Left renal pelvis (tissue), 4 donors: Measurements from ENCODE around the gene TSGA10. TPM values are rescaled to one million over a fixed set of nuclear protein-coding genes. Genes with fewer than 3 reads are reported as not detected.
"Not testable (repeated sequence)": the region's sequence is repeated elsewhere in the genome, so short reads cannot be mapped to it uniquely, and the experiment has no call there.

Source experiments
- DNase-seq, 4 donors: peaks; one replicate each; pipeline ENCODE4 v3.0.0-alpha.2; 2013; ENCODE audit warnings: low read depth in 4 of 4, low spot score in 3 of 4
- polyA plus RNA-seq, 4 donors: library from polyadenylated mRNA; unstranded; fragments of 120-200 nt; gene quantifications; one replicate each; pipeline ENCODE4 v1.2.1, GENCODE V29; 2013; ENCODE audit not compliant: insufficient read length in 4 of 4

TSGA10 gene, protein sequence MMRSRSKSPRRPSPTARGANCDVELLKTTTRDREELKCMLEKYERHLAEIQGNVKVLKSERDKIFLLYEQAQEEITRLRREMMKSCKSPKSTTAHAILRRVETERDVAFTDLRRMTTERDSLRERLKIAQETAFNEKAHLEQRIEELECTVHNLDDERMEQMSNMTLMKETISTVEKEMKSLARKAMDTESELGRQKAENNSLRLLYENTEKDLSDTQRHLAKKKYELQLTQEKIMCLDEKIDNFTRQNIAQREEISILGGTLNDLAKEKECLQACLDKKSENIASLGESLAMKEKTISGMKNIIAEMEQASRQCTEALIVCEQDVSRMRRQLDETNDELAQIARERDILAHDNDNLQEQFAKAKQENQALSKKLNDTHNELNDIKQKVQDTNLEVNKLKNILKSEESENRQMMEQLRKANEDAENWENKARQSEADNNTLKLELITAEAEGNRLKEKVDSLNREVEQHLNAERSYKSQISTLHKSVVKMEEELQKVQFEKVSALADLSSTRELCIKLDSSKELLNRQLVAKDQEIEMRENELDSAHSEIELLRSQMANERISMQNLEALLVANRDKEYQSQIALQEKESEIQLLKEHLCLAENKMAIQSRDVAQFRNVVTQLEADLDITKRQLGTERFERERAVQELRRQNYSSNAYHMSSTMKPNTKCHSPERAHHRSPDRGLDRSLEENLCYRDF
- 10 to 100 TPM in 3 of 4 donors, 1 to 10 TPM in 1; 4.6 to 19.9 (median 12.6) TPM for polyA plus RNA-seq

DNA sequence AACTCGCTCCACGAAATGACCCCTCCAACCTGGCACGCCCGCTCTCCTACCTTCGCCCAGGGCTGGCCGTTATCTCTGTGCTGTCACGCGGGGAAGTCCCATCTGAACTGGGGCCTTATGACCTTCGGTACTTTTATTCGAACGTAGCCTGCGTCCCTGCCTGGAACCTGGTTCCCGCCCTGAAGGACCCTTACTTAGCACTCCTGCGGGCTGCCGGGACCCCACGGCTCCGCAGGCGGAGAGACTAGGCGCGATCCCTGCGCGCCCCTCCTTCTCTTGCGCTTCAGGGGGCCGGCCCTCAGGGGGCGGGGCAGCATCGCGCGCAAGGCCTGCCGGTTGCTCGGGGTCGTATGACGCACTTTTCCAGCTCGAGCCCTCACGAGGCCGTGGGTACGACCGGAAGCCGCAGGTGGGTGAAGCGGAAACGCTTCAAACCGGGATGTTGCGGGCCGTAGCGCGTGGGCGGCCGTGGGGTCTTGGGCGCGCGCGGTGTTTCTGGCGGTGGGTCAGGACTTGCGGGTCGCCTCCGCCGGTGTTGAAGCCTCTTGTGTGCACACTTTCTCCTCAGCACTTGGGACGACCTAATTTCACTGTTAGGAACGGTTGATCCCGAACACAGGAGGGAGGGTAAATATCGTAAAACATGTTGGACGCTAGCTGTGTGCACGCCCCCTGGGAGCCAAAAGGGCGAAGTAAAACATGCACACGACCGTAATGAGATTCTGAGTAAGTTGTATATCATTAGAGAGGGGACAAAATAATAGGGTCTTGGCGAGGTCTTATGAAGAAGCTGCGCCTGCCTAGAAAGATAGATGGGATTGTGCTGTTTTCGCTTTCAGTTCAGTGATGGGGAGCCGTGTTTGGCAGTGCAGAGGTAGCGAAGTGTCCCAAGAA lies at the start of gene TSGA10, which contains the start of gene LIPT1:
TSS of gene TSGA10 (minus strand) at position 300 of the 894 bp plus-strand sequence. CDS start 45,503 bp downstream, outside the sequence.
TSS of gene LIPT1 (plus strand) at position 325 of the 894 bp plus-strand sequence. CDS start 6,991 bp downstream, outside the sequence.
- DNase-seq = peak; percentile 81 to 87 (median 86)

DNA sequence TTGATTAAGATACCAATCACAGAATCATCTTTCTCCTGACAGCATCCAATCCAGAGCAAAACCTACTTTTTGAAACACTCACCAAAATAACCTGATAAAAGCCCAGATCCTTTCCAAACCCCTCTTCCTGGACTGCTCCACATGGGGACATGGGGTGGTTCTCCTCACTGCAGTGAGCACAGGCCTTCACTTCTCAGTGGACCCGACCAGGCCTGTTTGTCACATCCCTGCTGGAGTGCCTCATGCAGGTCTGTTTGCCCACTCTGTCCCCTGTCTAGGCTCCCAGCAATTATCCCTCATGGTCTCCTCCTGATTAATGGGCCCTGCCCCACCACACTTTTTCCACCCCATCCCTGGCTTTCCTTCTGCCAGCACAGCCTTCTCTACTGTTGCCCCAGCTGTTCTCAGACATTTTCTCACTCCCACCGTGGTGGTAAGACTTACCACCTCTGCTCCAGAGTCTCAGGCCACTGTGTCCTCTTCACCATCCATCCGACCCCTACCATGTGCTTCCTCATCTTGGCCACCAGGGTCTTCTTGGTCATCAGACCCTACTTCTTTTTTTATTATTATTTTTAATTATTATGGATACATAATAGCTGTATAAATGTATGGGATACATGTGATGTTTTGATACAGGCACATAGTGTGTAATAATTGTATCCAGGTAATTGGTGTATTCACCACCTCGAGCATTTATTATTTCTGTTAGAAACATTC lies 47.4 kb upstream of the TSGA10 start:
- no peak for DNase-seq

DNA sequence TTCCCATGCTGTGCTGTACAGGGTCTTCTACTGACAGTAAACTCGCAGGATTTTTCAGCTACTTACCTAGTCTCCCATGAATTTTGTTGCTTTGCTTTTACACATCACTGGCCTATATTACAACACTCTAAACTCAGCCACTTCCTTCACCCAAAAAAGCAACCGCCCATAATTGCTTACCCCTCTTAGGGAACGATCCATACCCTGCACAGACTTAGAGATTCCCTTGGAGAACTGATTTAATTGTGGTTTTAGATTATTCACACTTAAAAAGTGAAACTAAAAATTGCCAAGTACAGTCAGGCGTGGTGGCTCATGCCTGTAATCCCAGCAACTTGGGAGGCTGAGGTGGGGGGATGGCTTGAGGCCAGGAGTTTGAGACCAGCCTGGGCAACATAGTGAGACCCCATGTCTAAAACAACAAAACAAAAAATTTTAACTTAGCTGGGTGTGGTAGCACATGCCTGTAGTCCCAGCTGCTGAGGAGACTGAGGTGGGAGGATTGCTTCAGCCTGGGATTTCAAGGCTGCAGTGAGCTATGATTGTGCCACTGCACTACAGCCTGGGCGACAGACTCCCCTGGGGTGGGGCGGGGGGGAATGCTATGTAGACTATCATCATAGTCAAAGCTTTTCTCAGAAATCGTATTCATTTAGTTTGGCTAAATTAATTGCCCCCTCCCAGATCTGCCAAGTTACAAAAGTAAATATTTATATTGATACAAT lies 45.5 kb upstream of the TSGA10 start:
- no peak for DNase-seq

DNA sequence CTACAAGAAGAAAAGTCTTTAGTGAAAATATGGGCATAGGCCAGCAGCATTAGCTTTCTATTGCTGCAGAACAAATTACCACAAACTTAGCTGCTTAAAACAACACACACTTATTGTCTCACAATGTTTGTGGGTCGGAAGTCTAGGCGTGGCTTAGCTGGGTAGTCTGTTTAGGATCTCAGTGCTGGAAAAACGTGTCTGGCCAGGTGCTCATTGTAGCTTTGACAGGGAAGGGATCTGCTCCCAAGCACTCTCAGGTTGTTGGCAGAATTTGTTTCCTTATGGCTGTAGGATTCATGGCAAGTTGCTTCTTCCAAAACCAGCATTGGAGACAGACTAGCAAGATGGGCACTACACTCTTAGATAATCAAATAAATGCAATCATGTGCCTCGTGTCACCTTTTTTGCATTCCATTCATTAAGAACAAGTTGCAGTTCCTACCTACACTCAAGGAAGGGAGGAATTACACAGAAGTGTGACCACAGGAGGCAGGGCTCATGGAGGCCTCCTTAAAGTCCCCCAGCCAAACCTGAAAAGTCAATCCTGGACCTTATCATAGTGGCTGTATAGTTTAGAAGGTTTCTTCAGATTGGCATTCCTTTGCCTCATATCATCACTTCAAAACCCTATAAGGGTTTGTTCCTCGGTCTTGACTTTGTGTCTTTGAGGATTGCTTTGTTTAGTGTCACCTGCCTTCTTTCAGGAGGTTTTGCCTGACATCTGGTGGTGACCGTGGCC lies 43.5 kb upstream of the TSGA10 start:
- no peak for DNase-seq

DNA sequence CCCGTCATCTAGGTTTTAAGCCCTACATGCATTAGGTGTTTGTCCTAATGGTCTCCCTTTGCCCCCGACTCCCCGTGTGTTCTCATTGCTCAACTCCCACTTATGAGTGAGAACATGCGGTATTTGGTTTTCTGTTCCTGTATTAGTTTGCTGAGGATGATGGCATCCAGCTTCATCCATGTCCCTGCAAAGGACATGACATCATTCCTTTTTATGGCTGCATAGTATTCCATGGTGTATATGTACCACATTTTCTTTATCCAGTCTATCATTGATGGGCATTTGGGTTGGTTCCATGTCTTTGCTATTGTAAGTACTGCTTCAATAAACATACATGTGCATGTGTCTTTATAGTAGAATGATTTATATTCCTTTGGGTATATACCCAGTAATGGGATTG lies 37.6 kb upstream of the TSGA10 start:
- not testable (repeated sequence) for DNase-seq

DNA sequence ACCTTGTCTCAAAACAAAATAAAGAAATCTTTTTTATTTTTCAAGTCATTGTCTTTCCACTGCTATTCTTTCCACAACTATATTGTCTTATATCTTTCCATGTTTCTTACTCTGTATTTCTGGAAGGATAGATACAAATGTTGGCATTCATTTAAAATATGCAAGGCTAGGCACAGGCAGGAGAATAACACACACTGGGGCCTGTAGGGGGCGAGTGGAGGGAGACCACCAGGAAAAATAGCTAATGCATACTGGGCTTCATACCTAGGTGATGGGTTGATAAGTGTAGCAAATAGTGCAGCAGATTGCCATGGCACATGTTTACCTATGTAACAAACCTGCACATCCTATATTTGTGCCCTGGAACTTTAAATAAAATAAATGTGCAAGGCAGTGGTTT lies 35.8 kb upstream of the TSGA10 start:
- no peak for DNase-seq

DNA sequence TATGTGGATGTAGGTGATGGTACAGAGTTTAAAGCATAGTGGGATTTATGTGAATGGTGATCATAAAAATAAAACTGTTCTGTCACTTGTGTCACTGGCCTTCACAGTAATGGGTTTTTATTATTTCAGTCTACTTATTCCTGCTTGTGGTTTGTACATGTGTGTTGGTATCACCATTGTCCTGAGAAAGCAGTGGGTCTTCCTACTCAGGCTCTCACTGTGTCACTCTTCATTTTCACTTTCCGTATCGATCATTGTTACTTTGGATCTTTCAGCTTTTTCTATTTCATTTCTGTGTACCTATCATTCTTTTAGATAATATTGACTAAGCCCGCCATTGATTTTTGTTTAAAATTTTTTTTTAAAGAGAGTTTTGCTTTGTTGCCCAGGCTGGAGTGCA lies 33.6 kb upstream of the TSGA10 start:
- DNase-seq = no peak

DNA sequence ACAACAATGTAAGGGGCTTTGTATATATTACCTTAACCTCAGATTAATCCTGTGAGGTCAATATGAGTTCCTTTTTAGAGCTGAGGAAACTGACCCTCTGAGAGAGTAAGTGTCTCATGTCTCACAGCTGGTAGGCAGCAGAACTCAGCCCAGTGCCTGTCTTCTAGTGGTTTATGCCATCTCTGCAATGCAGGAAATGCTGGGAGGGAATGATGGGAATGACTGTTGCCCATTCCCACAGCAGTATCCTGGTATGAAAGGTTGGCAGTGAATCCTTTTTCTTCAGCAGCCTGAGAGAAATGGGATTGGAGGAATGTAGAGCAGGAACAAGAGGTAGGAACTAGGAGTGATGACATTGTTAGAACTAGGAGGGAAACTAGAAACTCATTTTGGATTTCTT lies 32.3 kb upstream of the TSGA10 start:
- no peak for DNase-seq

DNA sequence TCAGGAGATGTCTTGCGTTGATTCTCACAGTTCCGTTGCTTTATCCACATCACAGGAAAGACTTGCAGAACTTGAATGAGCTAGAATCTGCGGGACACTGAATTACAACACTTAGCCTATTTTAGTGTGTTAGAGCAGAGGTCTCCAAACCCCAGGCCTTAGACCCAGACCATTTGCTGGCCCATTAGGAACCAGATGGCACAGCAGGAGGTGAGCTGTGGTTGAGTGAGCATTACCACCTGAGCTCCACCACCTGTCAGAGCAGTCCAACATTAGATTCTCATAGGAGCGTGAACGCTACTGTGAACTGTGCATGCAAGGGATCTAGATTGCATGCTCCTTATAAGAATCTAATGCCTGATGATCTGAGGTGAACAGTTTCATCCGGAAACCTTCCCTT lies 30.1 kb upstream of the TSGA10 start:
- DNase-seq = no peak

DNA sequence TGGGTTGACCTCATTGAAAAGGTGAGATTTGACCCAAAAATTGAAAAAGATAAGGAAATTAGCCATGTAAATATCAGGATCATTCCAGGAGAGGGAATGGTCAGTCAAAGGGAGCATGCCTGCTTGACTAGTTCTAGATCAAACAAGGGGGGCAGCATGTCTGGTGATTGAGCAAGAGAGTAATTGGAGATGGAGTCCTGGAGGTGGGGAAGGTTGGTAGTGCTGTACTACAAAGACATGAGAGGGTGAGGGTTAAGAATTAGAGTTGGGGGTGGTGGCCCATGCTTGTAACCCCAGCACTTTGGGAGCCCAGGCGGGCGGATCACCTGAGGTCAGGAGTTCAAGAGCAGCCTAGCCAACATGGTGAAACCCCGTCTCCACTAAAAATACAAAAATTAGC lies 28.3 kb upstream of the TSGA10 start:
- no peak for DNase-seq

DNA sequence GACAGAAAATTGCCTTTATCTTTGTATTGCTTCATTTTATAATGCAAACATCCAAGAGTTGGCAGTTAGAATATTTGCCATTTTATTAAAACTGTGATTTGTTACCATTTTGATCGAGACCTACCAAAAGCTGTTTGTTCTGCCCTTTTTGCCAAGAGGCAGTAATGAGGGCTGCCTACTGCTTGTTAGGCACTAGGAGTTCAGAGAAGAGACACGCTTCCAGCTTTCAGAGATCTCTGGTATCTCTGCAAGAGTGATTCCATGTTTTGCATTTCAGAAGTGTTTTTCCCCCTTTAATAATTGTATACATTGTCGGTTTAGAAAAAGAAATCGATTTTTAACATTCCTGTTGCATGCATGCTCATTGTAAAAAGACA lies 26.9 kb upstream of the TSGA10 start:
- DNase-seq = no peak

DNA sequence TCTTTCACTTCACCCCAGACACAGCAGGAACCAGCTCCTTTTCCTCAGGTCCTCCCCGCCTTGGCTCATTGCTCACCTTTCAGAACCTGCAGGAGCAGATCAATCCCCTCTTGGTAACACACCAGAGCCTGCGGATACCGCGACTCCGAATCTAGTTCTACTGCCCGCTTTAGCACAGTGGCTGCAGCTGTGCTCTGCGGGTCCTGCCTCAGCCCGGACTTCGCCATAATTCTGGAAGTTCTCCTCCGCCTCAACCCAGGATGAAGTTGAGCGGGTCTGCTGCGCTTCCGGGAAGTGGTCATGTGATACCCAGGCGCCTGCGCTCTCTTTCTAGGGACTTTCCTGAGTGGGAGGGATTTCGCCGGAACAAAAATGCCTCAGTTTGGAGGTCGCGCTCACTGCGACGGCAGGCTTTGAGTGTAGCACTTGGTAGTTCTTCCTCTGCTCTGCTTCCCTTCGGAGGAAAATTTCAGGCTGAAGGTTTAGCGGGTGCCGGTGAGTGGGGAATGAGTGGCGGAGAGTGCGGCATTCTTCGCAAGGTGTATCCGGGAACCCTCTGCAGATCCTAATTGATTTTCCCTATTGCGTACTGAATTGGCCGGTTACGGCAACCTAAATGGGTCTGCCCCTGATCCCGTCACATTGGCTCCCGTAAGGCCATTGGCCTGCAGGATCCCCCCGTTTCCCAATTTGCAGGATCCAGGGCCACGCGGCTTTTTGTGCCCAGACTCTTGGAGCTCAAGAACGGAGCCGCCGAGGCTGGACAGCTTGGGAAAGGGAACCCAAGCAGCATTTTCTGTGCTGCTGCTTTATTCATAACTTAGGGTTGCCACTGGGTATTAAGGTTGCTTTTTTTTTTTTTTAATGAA lies 26.2 kb upstream of the TSGA10 start, which contains the start of the genes MITD1 and MRPL30:
TSS of gene MITD1 (minus strand) at position 304 of the 869 bp plus-strand sequence. CDS start at position 227, 77 bp downstream.
TSS of gene MRPL30 (plus strand) at position 430 of the 869 bp plus-strand sequence. CDS start 5,020 bp downstream, outside the sequence.
- peak; percentile 91 to 95 (median 93) for DNase-seq

DNA sequence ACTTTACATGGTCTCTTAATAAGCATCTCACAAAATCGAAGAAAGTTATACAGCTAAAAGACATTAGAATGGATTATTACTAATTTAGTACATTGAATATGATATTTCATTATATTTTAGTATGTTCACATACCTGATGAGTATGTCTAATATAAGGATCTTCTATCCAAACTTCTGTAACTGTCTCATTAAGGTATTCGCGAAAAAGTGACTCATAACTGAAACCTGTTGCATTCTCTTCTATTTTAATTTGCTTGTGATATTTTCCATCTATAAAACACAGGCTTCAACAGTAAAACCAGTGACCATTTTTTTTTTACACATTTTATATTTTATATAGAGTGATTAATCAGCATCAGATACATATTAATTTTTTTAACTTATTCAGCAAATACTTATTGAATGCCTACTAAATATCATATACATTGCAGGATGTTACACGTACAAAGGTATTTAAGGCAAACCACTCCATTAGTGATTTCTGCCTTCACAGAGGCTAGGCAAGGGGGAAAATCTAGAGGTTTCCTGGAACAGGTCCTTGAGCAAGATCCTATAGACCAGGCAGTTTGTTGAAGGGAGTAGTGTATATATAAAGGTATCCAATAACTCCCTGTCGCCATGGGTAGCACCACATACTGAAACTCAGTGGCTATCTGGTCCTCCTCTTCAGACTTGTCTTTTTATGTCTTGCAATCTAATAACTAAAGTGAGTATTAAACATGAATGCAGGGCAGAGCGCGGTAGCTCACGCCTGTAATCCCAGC lies 16.8 kb upstream of the TSGA10 start:
- DNase-seq = no peak

DNA sequence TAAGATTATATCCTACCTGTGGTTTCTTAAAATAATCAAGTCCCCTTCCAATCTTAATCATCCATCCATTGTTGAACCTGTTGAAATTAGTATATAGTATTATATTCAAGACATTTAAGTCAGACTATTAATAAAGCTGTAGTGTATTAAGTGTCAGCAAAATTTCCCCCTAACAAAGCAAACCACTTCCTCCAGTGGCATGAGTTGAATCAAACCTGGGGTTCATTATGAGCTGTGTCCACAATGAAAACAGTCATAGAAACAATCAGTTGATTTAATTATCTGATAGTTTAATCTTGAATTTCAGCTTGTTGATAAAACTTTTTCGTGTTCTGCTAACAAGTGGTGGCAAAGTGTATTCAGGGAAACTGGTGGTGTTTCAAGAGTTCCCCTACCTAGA lies 14.8 kb upstream of the TSGA10 start:
- no peak for DNase-seq

DNA sequence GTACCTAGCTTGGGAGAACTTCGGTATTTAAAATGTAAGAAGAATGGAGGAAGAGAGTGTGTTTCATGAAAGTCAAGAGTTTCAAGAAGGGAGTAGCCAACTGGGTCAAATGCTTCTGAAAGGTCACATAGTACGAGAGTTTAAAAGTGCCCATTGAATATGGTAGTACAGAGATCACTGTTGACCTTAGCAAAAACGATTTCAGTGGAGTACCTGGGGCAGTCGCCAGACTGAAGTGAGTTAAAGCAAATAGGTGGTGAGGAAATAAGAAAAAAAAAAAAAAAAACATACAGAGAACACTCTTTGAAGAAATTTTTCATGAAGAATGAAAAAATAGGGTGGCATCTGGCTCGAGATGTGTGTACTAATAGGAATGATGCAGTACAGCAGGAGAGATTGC lies 11.5 kb upstream of the TSGA10 start:
- no peak for DNase-seq

DNA sequence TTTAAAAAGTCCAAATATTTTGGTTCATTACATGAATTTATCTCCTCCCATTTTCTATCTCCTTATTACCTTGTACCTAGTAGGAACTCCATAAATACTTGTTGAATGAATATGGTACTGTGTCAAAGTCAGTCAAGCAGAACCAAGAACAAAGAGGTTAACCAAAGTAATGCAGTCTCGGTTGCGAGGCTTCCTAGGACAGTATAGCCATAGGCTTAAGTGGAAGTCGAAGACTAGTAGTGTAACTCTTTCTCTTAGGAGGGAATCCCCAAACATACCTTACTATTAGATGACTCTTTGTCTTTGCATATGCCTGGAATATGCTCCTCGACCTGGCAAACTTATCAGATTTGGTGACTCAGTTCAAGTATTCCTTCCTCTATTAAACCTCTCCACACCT lies 4.9 kb upstream of the TSGA10 start:
- no peak for DNase-seq

DNA sequence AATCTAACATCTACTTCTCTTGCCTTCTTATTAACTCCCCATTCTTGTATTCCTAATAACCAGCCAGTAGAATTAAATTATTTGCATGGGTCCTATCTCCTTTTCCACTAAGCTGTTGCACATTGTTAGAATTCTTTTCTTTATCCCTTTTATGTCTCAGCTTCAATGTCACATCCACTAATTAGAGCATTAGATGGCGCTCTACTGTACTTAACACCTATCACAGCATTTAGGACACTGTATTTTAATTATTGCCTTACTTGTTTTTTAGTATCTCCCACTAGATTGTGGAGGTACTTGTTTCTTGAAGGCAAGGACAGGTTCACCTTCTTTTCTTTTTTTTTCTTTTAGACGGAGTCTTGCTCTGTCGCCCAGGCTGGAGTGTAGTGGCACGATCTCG lies 3.9 kb upstream of the TSGA10 start:
- DNase-seq = no peak
